Left ventricle myocardium inferior (tissue), 1 donor: ENCODE measurements around the gene STK10. TPM values are rescaled to one million over a fixed set of nuclear protein-coding genes. Genes with fewer than 3 reads are reported as not detected.

Source experiments
- DNase-seq: peaks from one replicate; pipeline ENCODE4 v3.0.0-alpha.2; 2020
- H3K27ac ChIP-seq: fragments of 200-600 bp; replicated peaks from 2 replicates; pipeline ENCODE4 v1.8.0; 2021
- H3K27me3 ChIP-seq: fragments of 200-600 bp; 2 replicates; pipeline ENCODE4 v1.8.0; 2021; ENCODE audit warnings: low read depth
- H3K36me3 ChIP-seq: fragments of 200-600 bp; 2 replicates; pipeline ENCODE4 v1.8.0; 2021
- H3K4me1 ChIP-seq: fragments of 200-600 bp; 2 replicates; pipeline ENCODE4 v1.8.0; 2021
- H3K4me3 ChIP-seq: fragments of 200-600 bp; 2 replicates; pipeline ENCODE4 v1.8.0; 2021; ENCODE audit warnings: mild to moderate bottlenecking, moderate library complexity
- H3K9me3 ChIP-seq: fragments of 200-600 bp; replicated peaks from 2 replicates; pipeline ENCODE4 v1.8.0; 2021
- CTCF ChIP-seq: fragments of 200-600 bp; IDR thresholded peaks from 2 replicates; pipeline ENCODE4 v1.8.0; 2021; ENCODE audit warnings: antibody characterized with exemption, mild to moderate bottlenecking, borderline replicate concordance
- intact Hi-C: fragments of 100-400 bp; cut with micrococcal nuclease; formaldehyde crosslinking; loops from one replicate; pipeline ENCODE4 v1.11.0; 2022
- total RNA-seq: library from RNA; stranded (reverse); fragmentation: NEBNext Ultra II Directional; extraction: Animal tissue kit (Norgen Biotek cat#: 25700); gene quantifications from one replicate; pipeline ENCODE4 v1.2.1, GENCODE V29; 2021
- donor health status: DM: no; HTN: yes; CAD: no; lungs with severe emphysema.

STK10 gene
- total RNA-seq, 1 donor from 2014 or later = 5.3 TPM

- no peak for DNase-seq
- Histone ChIP-seq H3K9me3 (no peaks in the 10 kb centered on the region), H3K4me3 (no peak overlapping the region), H3K27me3 (no peaks in the 10 kb centered on the region), H3K27ac (no peak overlapping the region), H3K4me1 (peaks cover 4% of the 10 kb centered on the region), H3K36me3 (no peaks in the 10 kb centered on the region)
- no peak for TF ChIP-seq CTCF
- intact Hi-C loops = no loop called here
These were observed 58.6 kb downstream of the STK10 start for GRCh38 chr5:172129256-172129910.

- Histone ChIP-seq H3K4me3 (no peak overlapping the region), H3K27ac (no peak overlapping the region), H3K27me3 (no peaks in the 10 kb centered on the region), H3K4me1 (peaks cover 14% of the 10 kb centered on the region), H3K36me3 (no peaks in the 10 kb centered on the region), H3K9me3 (no peaks in the 10 kb centered on the region)
- TF ChIP-seq CTCF = no peak
- no peak for DNase-seq
- intact Hi-C loops = no loop called here
These were observed 60.4 kb downstream of the STK10 start for GRCh38 chr5:172127581-172127980.

GRCh38 chr5:172123269-172123692 lies 64.7 kb downstream of the STK10 start:
- Histone ChIP-seq H3K4me3 (no peak overlapping the region), H3K27me3 (no peaks in the 10 kb centered on the region), H3K9me3 (no peaks in the 10 kb centered on the region), H3K36me3 (no peaks in the 10 kb centered on the region), H3K4me1 (peaks cover 28% of the 10 kb centered on the region), H3K27ac (no peak overlapping the region)
- DNase-seq = peak; percentile 84
- peak; percentile 66 for TF ChIP-seq CTCF
- intact Hi-C loops = no loop called here

- TF ChIP-seq CTCF = no peak
These were observed 67.9 kb downstream of the STK10 start for GRCh38 chr5:172119921-172120688.

DNA sequence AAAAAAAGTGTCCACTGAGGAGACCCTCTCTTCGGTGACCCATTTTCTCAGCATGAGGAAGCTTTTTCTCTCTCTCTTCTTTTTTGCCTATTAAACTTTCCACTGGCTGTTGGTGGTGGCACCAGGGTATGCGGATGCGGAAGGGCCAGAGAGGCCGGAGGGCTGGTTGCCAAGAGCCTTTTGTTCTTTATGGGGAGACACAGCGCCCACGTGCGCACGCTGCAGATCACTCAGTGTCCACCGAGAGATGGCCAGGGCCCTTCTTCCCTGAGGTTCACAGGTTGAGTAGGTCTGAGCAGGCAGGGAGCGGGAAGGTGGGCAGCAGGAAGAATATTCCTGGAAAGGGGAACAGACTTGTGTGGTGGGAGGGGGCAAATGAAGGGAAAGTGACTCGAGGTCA lies 69.1 kb downstream of the STK10 start:
- no peak for DNase-seq
- TF ChIP-seq CTCF = no peak
- Histone ChIP-seq H3K4me1 (peaks cover 53% of the 10 kb centered on the region), H3K27ac (peak overlapping the region; percentile 63), H3K27me3 (no peaks in the 10 kb centered on the region), H3K36me3 (peaks cover 19% of the 10 kb centered on the region), H3K9me3 (no peaks in the 10 kb centered on the region), H3K4me3 (no peak overlapping the region)
- intact Hi-C loops = no loop called here

More at GRCh38 chr5:172119921-172120688, 67.9 kb downstream of the STK10 start:
- H3K27ac ChIP-seq = no peak overlapping the region
- intact Hi-C loops = no loop called here
- peaks cover 19% of the 10 kb centered on the region for H3K36me3 ChIP-seq
- no peak for DNase-seq
- H3K27me3 ChIP-seq = no peaks in the 10 kb centered on the region
- no peak overlapping the region for H3K4me3 ChIP-seq
- H3K9me3 ChIP-seq = no peaks in the 10 kb centered on the region
- H3K4me1 ChIP-seq = peaks cover 46% of the 10 kb centered on the region
